ENCODE results near the gene GRXCR1.

Gene GRXCR1

GRCh38 chr4:42927946-42928345 lies 35.4 kb downstream of the GRXCR1 start:
- DNase-seq (ENCODE audit: low read depth, low spot score) = no peak

- no peak for DNase-seq (ENCODE audit: low read depth, low spot score)
Measured at GRCh38 chr4:42928582-42928981, 36.1 kb downstream of the GRXCR1 start.

GRCh38 chr4:42942216-42942615 lies 49.7 kb downstream of the GRXCR1 start:
- DNase-seq (ENCODE audit: low read depth, low spot score) = no peak

GRCh38 chr4:42945874-42946273 lies 53.4 kb downstream of the GRXCR1 start:
- DNase-seq (ENCODE audit: low read depth, low spot score) = no peak

- no peak for DNase-seq (ENCODE audit: low read depth, low spot score)
Measured at GRCh38 chr4:42953321-42953720, 60.8 kb downstream of the GRXCR1 start.

GRCh38 chr4:42954963-42955669 lies 62.6 kb downstream of the GRXCR1 start:
- DNase-seq (ENCODE audit: low read depth, low spot score) = no peak

GRCh38 chr4:42955746-42956505 lies 63.4 kb downstream of the GRXCR1 start:
- no peak for DNase-seq (ENCODE audit: low read depth, low spot score)

- no peak for DNase-seq (ENCODE audit: low read depth, low spot score)
Measured at GRCh38 chr4:42965326-42965725, 72.8 kb downstream of the GRXCR1 start.

- DNase-seq (ENCODE audit: low read depth, low spot score) = no peak
Measured at GRCh38 chr4:42985976-42986375, 93.5 kb downstream of the GRXCR1 start.

- no peak for DNase-seq (ENCODE audit: low read depth, low spot score)
Measured at GRCh38 chr4:42995343-42995944, 102.9 kb downstream of the GRXCR1 start.

GRCh38 chr4:43008793-43009192 lies 116.3 kb downstream of the GRXCR1 start:
- no peak for DNase-seq (ENCODE audit: low read depth, low spot score)

GRCh38 chr4:43014256-43014655 lies 121.7 kb downstream of the GRXCR1 start:
- no peak for DNase-seq (ENCODE audit: low read depth, low spot score)

GRCh38 chr4:43041632-43042031 lies 149.1 kb downstream of the GRXCR1 start:
- DNase-seq (ENCODE audit: low read depth, low spot score) = no peak

GRCh38 chr4:43047058-43047457 lies 154.5 kb downstream of the GRXCR1 start:
- no peak for DNase-seq (ENCODE audit: low read depth, low spot score)

- no peak for DNase-seq (ENCODE audit: low read depth, low spot score)
Measured at GRCh38 chr4:43048570-43048969, 156.1 kb downstream of the GRXCR1 start.

- no peak for DNase-seq (ENCODE audit: low read depth, low spot score)
Measured at GRCh38 chr4:43049326-43049725, 156.8 kb downstream of the GRXCR1 start.

- DNase-seq (ENCODE audit: low read depth, low spot score) = no peak
Measured at GRCh38 chr4:43066415-43066814, 173.9 kb downstream of the GRXCR1 start.

- DNase-seq (ENCODE audit: low read depth, low spot score) = no peak
Measured at GRCh38 chr4:43071069-43071468, 178.6 kb downstream of the GRXCR1 start.

Data from ELF-1 (cell line).